GM21423 (cell line): ENCODE measurements around the gene AMBRA1.

ENCODE experiments used
- ATAC-seq: cut with Tn5 transposase; IDR thresholded peaks from one replicate; pipeline ENCODE4 v1.9.1; 2021; ENCODE audit warnings: mild to moderate bottlenecking, moderate library complexity; ENCODE audit not compliant: unreplicated experiment

AMBRA1 gene

GRCh38 chr11:46593550-46594373 is at the start of gene AMBRA1:
TSS of gene AMBRA1 (minus strand) at chr11:46594023. CDS start at chr11:46548380, 45,643 bp downstream.
- peak; percentile 78 for ATAC-seq

GRCh38 chr11:46643531-46643930 is 49.7 kb upstream of the AMBRA1 start:
- ATAC-seq, result no peak

GRCh38 chr11:46642627-46643335 is 49.0 kb upstream of the AMBRA1 start:
- ATAC-seq, result no peak

- ATAC-seq, result no peak
Measured at GRCh38 chr11:46641639-46642038, 47.8 kb upstream of the AMBRA1 start.

- ATAC-seq, result no peak
Measured at GRCh38 chr11:46640036-46640788, 46.4 kb upstream of the AMBRA1 start.

GRCh38 chr11:46639197-46639839 is 45.5 kb upstream of the AMBRA1 start:
- ATAC-seq, result no peak

- no peak for ATAC-seq
Measured at GRCh38 chr11:46637546-46637945, 43.7 kb upstream of the AMBRA1 start.

- ATAC-seq, result no peak
Measured at GRCh38 chr11:46635557-46636139, 41.8 kb upstream of the AMBRA1 start.

GRCh38 chr11:46633291-46634217 is 39.7 kb upstream of the AMBRA1 start:
- no peak for ATAC-seq

- no peak for ATAC-seq
Measured at GRCh38 chr11:46632502-46632901, 38.7 kb upstream of the AMBRA1 start.

- ATAC-seq, result no peak
Measured at GRCh38 chr11:46631676-46632075, 37.9 kb upstream of the AMBRA1 start.

- ATAC-seq, result no peak
Measured at GRCh38 chr11:46630237-46630636, 36.4 kb upstream of the AMBRA1 start.

- ATAC-seq, result no peak
Measured at GRCh38 chr11:46628961-46629360, 35.1 kb upstream of the AMBRA1 start.

- no peak for ATAC-seq
Measured at GRCh38 chr11:46625406-46625805, 31.6 kb upstream of the AMBRA1 start.

- no peak for ATAC-seq
Measured at GRCh38 chr11:46618837-46619236, 25.0 kb upstream of the AMBRA1 start.

GRCh38 chr11:46617972-46618314 is 24.1 kb upstream of the AMBRA1 start:
- ATAC-seq, result no peak

GRCh38 chr11:46617134-46617971 is 23.5 kb upstream of the AMBRA1 start, which contains the start of the genes ATG13 and HARBI1:
TSS of gene ATG13 (plus strand) at chr11:46617553. CDS start at chr11:46644292, 26,739 bp downstream.
TSS of gene HARBI1 (minus strand) at chr11:46617227. CDS start at chr11:46616237, 990 bp downstream.
- peak; percentile 97 for ATAC-seq

- ATAC-seq, result no peak
Measured at GRCh38 chr11:46616551-46617133, 22.8 kb upstream of the AMBRA1 start.
